ENCODE results near the gene FAM3C. TPM values are rescaled to one million over a fixed set of nuclear protein-coding genes. Genes with fewer than 3 reads are reported as not detected.

Gene FAM3C
- total RNA-seq, 2 experiments from 2014 or later, result 13.3 to 14.9 TPM

GRCh38 chr7:121392277-121393004 is 3.7 kb downstream of the FAM3C start:
- Mint-ChIP-seq H3K27me3 (no peaks in the 10 kb centered on the region), H3K36me3 (ENCODE audit: low read depth) (peaks cover 16% of the 10 kb centered on the region), H3K4me1 (peaks cover 60% of the 10 kb centered on the region), H3K27ac (no peak overlapping the region), H3K9me3 (ENCODE audit: low read depth) (no peaks in the 10 kb centered on the region), H3K4me3 (no peak overlapping the region)
- DNase-seq (no peak), ATAC-seq (no peak)
- POLR2A ChIA-PET, result no interaction called here
- CTCF ChIA-PET, result interaction anchor here (1.6 kb wide), 1 partner anchor 13 kb away, joined by 6 read pairs; no protein-coding TSS in a partner anchor
- intact Hi-C loops (cut with DNase I, micrococcal nuclease), result loop anchor here in 1 of 2 experiments (10.0 kb wide), 1 partner anchor 152 kb away; no protein-coding TSS in a partner anchor

GRCh38 chr7:121391686-121392085 is 4.4 kb downstream of the FAM3C start:
- DNase-seq (no peak), ATAC-seq (no peak)
- H3K27me3 Mint-ChIP-seq, result no peaks in the 10 kb centered on the region
- H3K27ac Mint-ChIP-seq, result no peak overlapping the region
- peaks cover 60% of the 10 kb centered on the region for H3K4me1 Mint-ChIP-seq
- no peak overlapping the region for H3K4me3 Mint-ChIP-seq
- ChIA-PET POLR2A (no interaction called here), CTCF (interaction anchor here (1.6 kb wide), 1 partner anchor 12 kb away, joined by 6 read pairs; no protein-coding TSS in a partner anchor)
- peaks cover 16% of the 10 kb centered on the region for H3K36me3 Mint-ChIP-seq (ENCODE audit: low read depth)
- no peaks in the 10 kb centered on the region for H3K9me3 Mint-ChIP-seq (ENCODE audit: low read depth)
- intact Hi-C loops (cut with DNase I, micrococcal nuclease), result loop anchor here in 1 of 2 experiments (10.0 kb wide), 1 partner anchor 153 kb away; no protein-coding TSS in a partner anchor

- no peak overlapping the region for H3K4me3 Mint-ChIP-seq
- ChIA-PET CTCF (interaction anchor here (1.6 kb wide), 1 partner anchor 11 kb away, joined by 6 read pairs; no protein-coding TSS in a partner anchor), POLR2A (no interaction called here)
- no peaks in the 10 kb centered on the region for H3K9me3 Mint-ChIP-seq (ENCODE audit: low read depth)
- intact Hi-C loops (cut with DNase I, micrococcal nuclease), result loop anchor here in 1 of 2 experiments (10.0 kb wide), 1 partner anchor 154 kb away; no protein-coding TSS in a partner anchor
- no peak for DNase-seq
- H3K27ac Mint-ChIP-seq, result no peak overlapping the region
- H3K36me3 Mint-ChIP-seq (ENCODE audit: low read depth), result peaks cover 16% of the 10 kb centered on the region
- H3K4me1 Mint-ChIP-seq, result peaks cover 64% of the 10 kb centered on the region
- ATAC-seq, result no peak
- H3K27me3 Mint-ChIP-seq, result no peaks in the 10 kb centered on the region
These were observed 5.5 kb downstream of the FAM3C start for GRCh38 chr7:121390617-121391016.

GRCh38 chr7:121390109-121390508 is 6.0 kb downstream of the FAM3C start:
- H3K27me3 Mint-ChIP-seq, result no peaks in the 10 kb centered on the region
- H3K27ac Mint-ChIP-seq, result no peak overlapping the region
- ChIA-PET CTCF (no interaction called here), POLR2A (no interaction called here)
- H3K9me3 Mint-ChIP-seq (ENCODE audit: low read depth), result no peaks in the 10 kb centered on the region
- H3K36me3 Mint-ChIP-seq (ENCODE audit: low read depth), result peaks cover 16% of the 10 kb centered on the region
- no peak overlapping the region for H3K4me3 Mint-ChIP-seq
- ATAC-seq (no peak), DNase-seq (no peak)
- H3K4me1 Mint-ChIP-seq, result peaks cover 69% of the 10 kb centered on the region
- intact Hi-C loops (cut with DNase I, micrococcal nuclease), result loop anchor here in 1 of 2 experiments (10.0 kb wide), 1 partner anchor 155 kb away; no protein-coding TSS in a partner anchor

- no peak for DNase-seq
- Mint-ChIP-seq H3K4me1 (peaks cover 72% of the 10 kb centered on the region), H3K27ac (no peak overlapping the region), H3K9me3 (ENCODE audit: low read depth) (no peaks in the 10 kb centered on the region), H3K36me3 (ENCODE audit: low read depth) (peaks cover 15% of the 10 kb centered on the region), H3K4me3 (no peak overlapping the region), H3K27me3 (no peaks in the 10 kb centered on the region)
- ChIA-PET CTCF (interaction anchor here (0.6 to 1.6 kb wide), 3 partner anchors 22 to 159 kb away, joined by 3 to 5 read pairs (median 3); no protein-coding TSS in a partner anchor), POLR2A (no interaction called here)
- no peak for ATAC-seq
- intact Hi-C loops (cut with DNase I, micrococcal nuclease), result no loop called here
These were observed 7.2 kb downstream of the FAM3C start for GRCh38 chr7:121388950-121389349.

- Mint-ChIP-seq H3K36me3 (ENCODE audit: low read depth) (peaks cover 5% of the 10 kb centered on the region), H3K4me3 (no peak overlapping the region), H3K27me3 (no peaks in the 10 kb centered on the region), H3K9me3 (ENCODE audit: low read depth) (no peaks in the 10 kb centered on the region), H3K4me1 (peaks cover 67% of the 10 kb centered on the region), H3K27ac (no peak overlapping the region)
- intact Hi-C loops (cut with DNase I, micrococcal nuclease), result no loop called here
- DNase-seq (no peak), ATAC-seq (peak; percentile 53)
- CTCF ChIA-PET, result interaction anchor here (1.5 to 7.7 kb wide), 3 partner anchors 11 to 19 kb away, joined by 5 to 32 read pairs (median 16); partner anchors contain the start of gene FAM3C
- POLR2A ChIA-PET, result no interaction called here
These were observed 10.3 kb downstream of the FAM3C start for GRCh38 chr7:121385800-121386179.

GRCh38 chr7:121385056-121385799 is 10.9 kb downstream of the FAM3C start:
- ATAC-seq (no peak), DNase-seq (no peak)
- Mint-ChIP-seq H3K9me3 (ENCODE audit: low read depth) (no peaks in the 10 kb centered on the region), H3K27me3 (no peaks in the 10 kb centered on the region), H3K27ac (no peak overlapping the region), H3K36me3 (ENCODE audit: low read depth) (peaks cover 6% of the 10 kb centered on the region), H3K4me3 (no peak overlapping the region), H3K4me1 (peaks cover 63% of the 10 kb centered on the region)
- POLR2A ChIA-PET, result no interaction called here
- intact Hi-C loops (cut with DNase I, micrococcal nuclease), result no loop called here
- CTCF ChIA-PET, result interaction anchor here (1.5 to 7.7 kb wide), 3 partner anchors 12 to 18 kb away, joined by 5 to 32 read pairs (median 16); partner anchors contain the start of gene FAM3C

GRCh38 chr7:121384265-121384664 is 11.8 kb downstream of the FAM3C start:
- H3K36me3 Mint-ChIP-seq (ENCODE audit: low read depth), result peaks cover 9% of the 10 kb centered on the region
- DNase-seq (no peak), ATAC-seq (no peak)
- H3K9me3 Mint-ChIP-seq (ENCODE audit: low read depth), result no peaks in the 10 kb centered on the region
- no peak overlapping the region for H3K4me3 Mint-ChIP-seq
- H3K27me3 Mint-ChIP-seq, result no peaks in the 10 kb centered on the region
- intact Hi-C loops (cut with DNase I, micrococcal nuclease), result no loop called here
- CTCF ChIA-PET, result interaction anchor here (2.1 to 7.7 kb wide), 2 partner anchors 13 to 17 kb away, joined by 16 to 32 read pairs; partner anchors contain the start of gene FAM3C
- POLR2A ChIA-PET, result interaction anchor here (2.1 kb wide), 1 partner anchor 11 kb away, joined by 5 read pairs; the partner anchor contains the start of gene FAM3C
- peaks cover 57% of the 10 kb centered on the region for H3K4me1 Mint-ChIP-seq
- H3K27ac Mint-ChIP-seq, result no peak overlapping the region

- Mint-ChIP-seq H3K36me3 (ENCODE audit: low read depth) (peaks cover 9% of the 10 kb centered on the region), H3K27ac (peak overlapping the region; percentile 8), H3K27me3 (no peaks in the 10 kb centered on the region), H3K9me3 (ENCODE audit: low read depth) (no peaks in the 10 kb centered on the region), H3K4me1 (peaks cover 51% of the 10 kb centered on the region), H3K4me3 (no peak overlapping the region)
- intact Hi-C loops (cut with DNase I, micrococcal nuclease), result no loop called here
- CTCF ChIA-PET, result interaction anchor here (1.0 to 7.7 kb wide), 5 partner anchors 10 to 23 kb away, joined by 3 to 32 read pairs (median 6); partner anchors contain the start of gene FAM3C
- POLR2A ChIA-PET, result interaction anchor here (2.1 kb wide), 1 partner anchor 12 kb away, joined by 5 read pairs; the partner anchor contains the start of gene FAM3C
- no peak for ATAC-seq
- DNase-seq, result no peak
These were observed 12.7 kb downstream of the FAM3C start for GRCh38 chr7:121383235-121383910.

- DNase-seq, result no peak
- no peaks in the 10 kb centered on the region for H3K9me3 Mint-ChIP-seq (ENCODE audit: low read depth)
- intact Hi-C loops (cut with DNase I, micrococcal nuclease), result no loop called here
- H3K36me3 Mint-ChIP-seq (ENCODE audit: low read depth), result peaks cover 10% of the 10 kb centered on the region
- POLR2A ChIA-PET, result interaction anchor here (2.1 kb wide), 1 partner anchor 13 kb away, joined by 5 read pairs; the partner anchor contains the start of gene FAM3C
- peaks cover 47% of the 10 kb centered on the region for H3K4me1 Mint-ChIP-seq
- no peak overlapping the region for H3K4me3 Mint-ChIP-seq
- CTCF ChIA-PET, result interaction anchor here (1.2 to 7.7 kb wide), 5 partner anchors 9 to 164 kb away, joined by 3 to 32 read pairs (median 6); partner anchors contain the start of gene FAM3C
- no peak overlapping the region for H3K27ac Mint-ChIP-seq
- ATAC-seq, result no peak
- H3K27me3 Mint-ChIP-seq, result no peaks in the 10 kb centered on the region
These were observed 13.6 kb downstream of the FAM3C start for GRCh38 chr7:121382473-121382872.
